Rectal smooth muscle tissue (tissue), 1 donor: ENCODE results near the gene PAPSS2.
A peak's percentile ranks its signal among the peaks of the same experiment; 100 is the strongest.

Experiments used
- H3K27ac ChIP-seq: one replicate; pipeline ENCODE4 v1.7.0; 2013; ENCODE audit warnings: low read depth, low read length, inconsistent platforms
- H3K27me3 ChIP-seq: one replicate; pipeline ENCODE4 v1.7.0; 2013; ENCODE audit warnings: low read length; ENCODE audit not compliant: control insufficient read depth, insufficient read depth
- H3K36me3 ChIP-seq: one replicate; pipeline ENCODE4 v1.7.0; 2013; ENCODE audit warnings: low read length; ENCODE audit not compliant: control insufficient read depth, insufficient read depth
- H3K4me1 ChIP-seq: one replicate; pipeline ENCODE4 v1.7.0; 2013; ENCODE audit warnings: low read length; ENCODE audit not compliant: control insufficient read depth, insufficient read depth
- H3K4me3 ChIP-seq: one replicate; pipeline ENCODE4 v1.7.0; 2013; ENCODE audit warnings: low read length
- H3K9ac ChIP-seq: one replicate; pipeline ENCODE4 v1.7.0; 2013; ENCODE audit warnings: low read length

Gene PAPSS2

GRCh38 chr10:87646192-87646909 is 13.3 kb upstream of the PAPSS2 start:
- Histone ChIP-seq H3K27me3 (no peaks in the 10 kb centered on the region), H3K9ac (no peak overlapping the region), H3K27ac (no peak overlapping the region), H3K36me3 (no peaks in the 10 kb centered on the region), H3K4me1 (no peaks in the 10 kb centered on the region), H3K4me3 (no peak overlapping the region)

GRCh38 chr10:87646935-87647334 is 12.7 kb upstream of the PAPSS2 start:
- no peak overlapping the region for H3K4me3 ChIP-seq
- H3K27ac ChIP-seq = no peak overlapping the region
- H3K9ac ChIP-seq = no peak overlapping the region
- H3K4me1 ChIP-seq = no peaks in the 10 kb centered on the region
- no peaks in the 10 kb centered on the region for H3K27me3 ChIP-seq
- no peaks in the 10 kb centered on the region for H3K36me3 ChIP-seq

GRCh38 chr10:87650838-87651589 is 8.7 kb upstream of the PAPSS2 start:
- H3K4me3 ChIP-seq = no peak overlapping the region
- no peaks in the 10 kb centered on the region for H3K36me3 ChIP-seq
- no peaks in the 10 kb centered on the region for H3K27me3 ChIP-seq
- H3K27ac ChIP-seq = no peak overlapping the region
- H3K9ac ChIP-seq = no peak overlapping the region
- no peaks in the 10 kb centered on the region for H3K4me1 ChIP-seq

GRCh38 chr10:87651801-87652200 is 7.9 kb upstream of the PAPSS2 start:
- no peaks in the 10 kb centered on the region for H3K36me3 ChIP-seq
- no peak overlapping the region for H3K4me3 ChIP-seq
- H3K27ac ChIP-seq = no peak overlapping the region
- H3K27me3 ChIP-seq = no peaks in the 10 kb centered on the region
- H3K4me1 ChIP-seq = no peaks in the 10 kb centered on the region
- no peak overlapping the region for H3K9ac ChIP-seq

- Histone ChIP-seq H3K27ac (no peak overlapping the region), H3K4me1 (no peaks in the 10 kb centered on the region), H3K36me3 (no peaks in the 10 kb centered on the region), H3K27me3 (no peaks in the 10 kb centered on the region), H3K9ac (no peak overlapping the region), H3K4me3 (no peak overlapping the region)
Observed at GRCh38 chr10:87652261-87652660, 7.4 kb upstream of the PAPSS2 start.

GRCh38 chr10:87654212-87654611 is 5.5 kb upstream of the PAPSS2 start:
- H3K27ac ChIP-seq = no peak overlapping the region
- H3K4me1 ChIP-seq = no peaks in the 10 kb centered on the region
- no peak overlapping the region for H3K9ac ChIP-seq
- no peak overlapping the region for H3K4me3 ChIP-seq
- H3K36me3 ChIP-seq = no peaks in the 10 kb centered on the region
- H3K27me3 ChIP-seq = no peaks in the 10 kb centered on the region

GRCh38 chr10:87656431-87657072 is 3.1 kb upstream of the PAPSS2 start:
- Histone ChIP-seq H3K4me1 (no peaks in the 10 kb centered on the region), H3K27ac (no peak overlapping the region), H3K9ac (no peak overlapping the region), H3K4me3 (no peak overlapping the region), H3K27me3 (no peaks in the 10 kb centered on the region), H3K36me3 (no peaks in the 10 kb centered on the region)

GRCh38 chr10:87657371-87657770 is 2.3 kb upstream of the PAPSS2 start:
- Histone ChIP-seq H3K27me3 (no peaks in the 10 kb centered on the region), H3K9ac (no peak overlapping the region), H3K4me3 (no peak overlapping the region), H3K4me1 (no peaks in the 10 kb centered on the region), H3K36me3 (no peaks in the 10 kb centered on the region), H3K27ac (no peak overlapping the region)

- no peak overlapping the region for H3K27ac ChIP-seq
- H3K27me3 ChIP-seq = no peaks in the 10 kb centered on the region
Observed at GRCh38 chr10:87658321-87658795, 1.3 kb upstream of the PAPSS2 start.

GRCh38 chr10:87658858-87659555 is 671 bp upstream of the PAPSS2 start:
- H3K27me3 ChIP-seq = no peaks in the 10 kb centered on the region
- no peaks in the 10 kb centered on the region for H3K4me1 ChIP-seq
- H3K9ac ChIP-seq = no peak overlapping the region
- H3K4me3 ChIP-seq = peak overlapping the region; percentile 74
- H3K27ac ChIP-seq = no peak overlapping the region
- H3K36me3 ChIP-seq = no peaks in the 10 kb centered on the region

More at GRCh38 chr10:87658321-87658795, 1.3 kb upstream of the PAPSS2 start:
- H3K9ac ChIP-seq = no peak overlapping the region
- no peaks in the 10 kb centered on the region for H3K36me3 ChIP-seq
- no peak overlapping the region for H3K4me3 ChIP-seq
- H3K4me1 ChIP-seq = no peaks in the 10 kb centered on the region

GRCh38 chr10:87660484-87661133 is 931 bp downstream of the PAPSS2 start:
- no peak overlapping the region for H3K27ac ChIP-seq
- H3K9ac ChIP-seq = peak overlapping the region; percentile 45
- no peaks in the 10 kb centered on the region for H3K4me1 ChIP-seq
- H3K36me3 ChIP-seq = no peaks in the 10 kb centered on the region
- H3K4me3 ChIP-seq = peak overlapping the region; percentile 74
- H3K27me3 ChIP-seq = no peaks in the 10 kb centered on the region
